Measurements from ENCODE around the gene ACP1. TPM values are rescaled to one million over a fixed set of nuclear protein-coding genes. Genes with fewer than 3 reads are reported as not detected.

The ACP1 gene
- total RNA-seq, 1 donor from 2014 or later, result 57.9 TPM

GRCh38 chr2:278927-279320 is 14.2 kb downstream of the ACP1 start:
- no peak for TF ChIP-seq POLR2A (IDR thresholded peaks at IDR 0.05)
- no peak for TF ChIP-seq POLR2AphosphoS5 (IDR thresholded peaks at IDR 0.05; ENCODE audit: insufficient read depth in 1 of 2, low read depth in 1 of 2)
- TF ChIP-seq CTCF (IDR thresholded peaks at IDR 0.05), result no peak
- Histone ChIP-seq H3K4me1 (no peaks in the 10 kb centered on the region), H3K9me3 (no peaks in the 10 kb centered on the region), H3K27ac (no peak overlapping the region), H3K27me3 (no peaks in the 10 kb centered on the region), H3K4me3 (no peak overlapping the region), H3K36me3 (peaks cover 2 to 73% of the 10 kb centered on the region in 2 donors)
- no peak for DNase-seq (ENCODE audit: extremely low spot score in 2 of 2)
- intact Hi-C loops (cut with DNase I), result no loop called here

GRCh38 chr2:279366-279765 is 14.6 kb downstream of the ACP1 start:
- Histone ChIP-seq H3K9me3 (no peaks in the 10 kb centered on the region), H3K36me3 (peaks cover 2 to 68% of the 10 kb centered on the region in 2 donors), H3K4me3 (no peak overlapping the region), H3K4me1 (no peaks in the 10 kb centered on the region), H3K27ac (no peak overlapping the region), H3K27me3 (no peaks in the 10 kb centered on the region)
- intact Hi-C loops (cut with DNase I), result no loop called here
- no peak for DNase-seq (ENCODE audit: extremely low spot score in 2 of 2)
- TF ChIP-seq CTCF (IDR thresholded peaks at IDR 0.05) (no peak), POLR2A (IDR thresholded peaks at IDR 0.05) (no peak), POLR2AphosphoS5 (IDR thresholded peaks at IDR 0.05; ENCODE audit: insufficient read depth in 1 of 2, low read depth in 1 of 2) (no peak)

- H3K27ac ChIP-seq, result no peak overlapping the region
Observed at GRCh38 chr2:279956-280649, 15.4 kb downstream of the ACP1 start.

GRCh38 chr2:280650-281110 is 15.9 kb downstream of the ACP1 start:
- Histone ChIP-seq H3K27me3 (no peaks in the 10 kb centered on the region), H3K4me1 (no peaks in the 10 kb centered on the region), H3K4me3 (no peak overlapping the region), H3K36me3 (peaks cover 2 to 61% of the 10 kb centered on the region in 2 donors), H3K9me3 (no peaks in the 10 kb centered on the region), H3K27ac (no peak overlapping the region)
- TF ChIP-seq CTCF (IDR thresholded peaks at IDR 0.05), result no peak
- TF ChIP-seq POLR2A (IDR thresholded peaks at IDR 0.05), result no peak
- no peak for TF ChIP-seq POLR2AphosphoS5 (IDR thresholded peaks at IDR 0.05; ENCODE audit: insufficient read depth in 1 of 2, low read depth in 1 of 2)
- intact Hi-C loops (cut with DNase I), result no loop called here
- peak in 1 of 2 donors; percentile 27 for DNase-seq (ENCODE audit: extremely low spot score in 2 of 2)

More at GRCh38 chr2:279956-280649, 15.4 kb downstream of the ACP1 start:
- no peaks in the 10 kb centered on the region for H3K4me1 ChIP-seq
- peak in 1 of 2 donors; percentile 29 for DNase-seq (ENCODE audit: extremely low spot score in 2 of 2)
- intact Hi-C loops (cut with DNase I), result no loop called here
- H3K36me3 ChIP-seq, result peaks cover 2 to 66% of the 10 kb centered on the region in 2 donors
- H3K9me3 ChIP-seq, result no peaks in the 10 kb centered on the region
- no peaks in the 10 kb centered on the region for H3K27me3 ChIP-seq
- H3K4me3 ChIP-seq, result no peak overlapping the region
- TF ChIP-seq POLR2AphosphoS5 (IDR thresholded peaks at IDR 0.05; ENCODE audit: insufficient read depth in 1 of 2, low read depth in 1 of 2), result no peak
- no peak for TF ChIP-seq CTCF (IDR thresholded peaks at IDR 0.05)
- TF ChIP-seq POLR2A (IDR thresholded peaks at IDR 0.05), result no peak

DNA sequence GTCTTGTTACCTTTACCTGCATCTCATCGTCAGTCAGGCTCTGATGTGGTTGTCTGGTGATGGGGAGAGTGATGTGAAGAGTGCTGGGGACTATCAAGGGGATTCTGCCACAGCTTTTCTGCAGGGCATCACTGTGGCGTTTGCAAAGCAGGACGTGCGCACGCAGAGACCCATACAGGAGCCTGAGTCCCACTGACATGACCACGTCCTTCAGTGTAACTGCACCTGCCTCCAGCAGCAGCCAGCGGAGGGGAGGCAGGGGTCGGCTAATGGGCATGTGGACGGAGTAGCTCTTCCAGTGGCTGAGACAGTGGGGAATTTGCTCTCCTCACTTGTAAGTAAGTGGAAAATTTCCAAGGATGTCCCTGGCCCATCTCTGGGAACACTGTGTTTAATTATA is 16.6 kb downstream of the ACP1 start:
- Histone ChIP-seq H3K36me3 (peaks cover 0 to 56% of the 10 kb centered on the region in 2 donors), H3K4me3 (no peak overlapping the region), H3K27ac (no peak overlapping the region), H3K27me3 (no peaks in the 10 kb centered on the region), H3K4me1 (no peaks in the 10 kb centered on the region), H3K9me3 (no peaks in the 10 kb centered on the region)
- peak in 1 of 2 donors; percentile 54 for DNase-seq (ENCODE audit: extremely low spot score in 2 of 2)
- TF ChIP-seq CTCF (IDR thresholded peaks at IDR 0.05) (no peak), POLR2AphosphoS5 (IDR thresholded peaks at IDR 0.05; ENCODE audit: insufficient read depth in 1 of 2, low read depth in 1 of 2) (no peak), POLR2A (IDR thresholded peaks at IDR 0.05) (no peak)
- intact Hi-C loops (cut with DNase I), result no loop called here
